Measurements from ENCODE around the gene METTL18.

Gene METTL18

GRCh38 chr1:169759038-169759437 lies 35.7 kb downstream of the METTL18 start:
- no peak overlapping the region for H3K18ac ChIP-seq (ENCODE audit: low read length)
- H3K9me3 ChIP-seq (replicated peaks in 1 of 2; ENCODE audit: control insufficient read depth in 2 of 2, insufficient read depth in 1 of 2, low read depth in 1 of 2, low read length in 2 of 2) = no peaks in the 10 kb centered on the region
- no peaks in the 10 kb centered on the region for H3K36me3 ChIP-seq (replicated peaks in 1 of 2; ENCODE audit: control insufficient read depth in 2 of 2, insufficient read depth in 2 of 2, low read length in 2 of 2)
- no peak overlapping the region for H3K23ac ChIP-seq (ENCODE audit: low read depth, low read length, poor library complexity)
- H3K14ac ChIP-seq (ENCODE audit: low read length) = no peak overlapping the region
- H2AK5ac ChIP-seq (ENCODE audit: low read depth, low read length) = no peak overlapping the region
- H3K4me2 ChIP-seq (ENCODE audit: insufficient read depth, low read length, poor library complexity, severe bottlenecking) = no peak overlapping the region
- DNase-seq (ENCODE audit: low spot score) = no peak
- no peak overlapping the region for H4K8ac ChIP-seq (ENCODE audit: low read depth, low read length)
- no peak overlapping the region for H2AFZ ChIP-seq (ENCODE audit: low read length)
- no peaks in the 10 kb centered on the region for H3K4me1 ChIP-seq (ENCODE audit: control insufficient read depth in 2 of 2, insufficient read depth in 1 of 2, low read depth in 1 of 2, low read length in 2 of 2)
- H3K4ac ChIP-seq (ENCODE audit: low read length) = no peak overlapping the region
- H4K91ac ChIP-seq (ENCODE audit: low read depth, low read length, poor library complexity) = no peak overlapping the region
- H3K9ac ChIP-seq (ENCODE audit: low read depth, low read length, poor library complexity) = no peak overlapping the region
- no peak overlapping the region for H3K4me3 ChIP-seq (ENCODE audit: low read length in 2 of 2)
- peaks cover 0 to 2% (median 0%) of the 10 kb centered on the region in 3 experiments for H3K27me3 ChIP-seq (ENCODE audit: control insufficient read depth in 3 of 3, insufficient read depth in 3 of 3, low read depth in 1 of 3, low read length in 3 of 3)
- H3K27ac ChIP-seq (replicated peaks; ENCODE audit: low read length) = no peak overlapping the region
- no peaks in the 10 kb centered on the region for H3K79me1 ChIP-seq (ENCODE audit: low read depth, low read length)
- no peak overlapping the region for H2BK15ac ChIP-seq (ENCODE audit: low read length)
- H2BK12ac ChIP-seq (ENCODE audit: low read length) = no peak overlapping the region
- H2BK120ac ChIP-seq (ENCODE audit: low read depth, low read length) = no peak overlapping the region
- WGBS, 2 donors (ENCODE audit: extremely low coverage in 2 of 2, insufficient read length in 2 of 2, insufficient replicate concordance in 1 of 2) = no CpG with 5 or more reads among the region's 3 CpGs
- H2BK5ac ChIP-seq (ENCODE audit: low read length) = no peak overlapping the region

- Histone ChIP-seq H3K27ac (replicated peaks; ENCODE audit: low read length) (no peak overlapping the region), H2AK5ac (ENCODE audit: low read depth, low read length) (no peak overlapping the region), H3K18ac (ENCODE audit: low read length) (no peak overlapping the region), H3K4me3 (ENCODE audit: low read length in 2 of 2) (no peak overlapping the region), H3K27me3 (ENCODE audit: control insufficient read depth in 3 of 3, insufficient read depth in 3 of 3, low read depth in 1 of 3, low read length in 3 of 3) (peaks cover 0 to 4% (median 0%) of the 10 kb centered on the region in 3 experiments), H3K23ac (ENCODE audit: low read depth, low read length, poor library complexity) (no peak overlapping the region), H3K4me2 (ENCODE audit: insufficient read depth, low read length, poor library complexity, severe bottlenecking) (no peak overlapping the region), H3K4ac (ENCODE audit: low read length) (no peak overlapping the region), H3K4me1 (ENCODE audit: control insufficient read depth in 2 of 2, insufficient read depth in 1 of 2, low read depth in 1 of 2, low read length in 2 of 2) (no peaks in the 10 kb centered on the region), H3K79me1 (ENCODE audit: low read depth, low read length) (no peaks in the 10 kb centered on the region), H3K36me3 (replicated peaks in 1 of 2; ENCODE audit: control insufficient read depth in 2 of 2, insufficient read depth in 2 of 2, low read length in 2 of 2) (no peaks in the 10 kb centered on the region), H4K8ac (ENCODE audit: low read depth, low read length) (no peak overlapping the region), H2AFZ (ENCODE audit: low read length) (no peak overlapping the region), H2BK5ac (ENCODE audit: low read length) (no peak overlapping the region), H4K91ac (ENCODE audit: low read depth, low read length, poor library complexity) (no peak overlapping the region), H3K14ac (ENCODE audit: low read length) (no peak overlapping the region), H3K9me3 (replicated peaks in 1 of 2; ENCODE audit: control insufficient read depth in 2 of 2, insufficient read depth in 1 of 2, low read depth in 1 of 2, low read length in 2 of 2) (no peaks in the 10 kb centered on the region), H3K9ac (ENCODE audit: low read depth, low read length, poor library complexity) (no peak overlapping the region), H2BK120ac (ENCODE audit: low read depth, low read length) (no peak overlapping the region), H2BK15ac (ENCODE audit: low read length) (no peak overlapping the region), H2BK12ac (ENCODE audit: low read length) (no peak overlapping the region)
- DNase-seq (ENCODE audit: low spot score) = no peak
- WGBS, 2 donors (ENCODE audit: extremely low coverage in 2 of 2, insufficient read length in 2 of 2, insufficient replicate concordance in 1 of 2) = no CpG with 5 or more reads among the region's 4 CpGs
Observed at GRCh38 chr1:169753549-169753948, 41.2 kb downstream of the METTL18 start.

GRCh38 chr1:169750041-169750440 lies 44.7 kb downstream of the METTL18 start:
- H3K9me3 ChIP-seq (replicated peaks in 1 of 2; ENCODE audit: control insufficient read depth in 2 of 2, insufficient read depth in 1 of 2, low read depth in 1 of 2, low read length in 2 of 2) = no peaks in the 10 kb centered on the region
- H3K4me1 ChIP-seq (ENCODE audit: control insufficient read depth in 2 of 2, insufficient read depth in 1 of 2, low read depth in 1 of 2, low read length in 2 of 2) = no peaks in the 10 kb centered on the region
- no peak overlapping the region for H2BK12ac ChIP-seq (ENCODE audit: low read length)
- no peak overlapping the region for H2BK5ac ChIP-seq (ENCODE audit: low read length)
- no peak overlapping the region for H3K4me3 ChIP-seq (ENCODE audit: low read length in 2 of 2)
- H2BK15ac ChIP-seq (ENCODE audit: low read length) = no peak overlapping the region
- no peak overlapping the region for H2AFZ ChIP-seq (ENCODE audit: low read length)
- peaks cover 0 to 8% (median 0%) of the 10 kb centered on the region in 3 experiments for H3K27me3 ChIP-seq (ENCODE audit: control insufficient read depth in 3 of 3, insufficient read depth in 3 of 3, low read depth in 1 of 3, low read length in 3 of 3)
- H3K27ac ChIP-seq (replicated peaks; ENCODE audit: low read length) = no peak overlapping the region
- no peak overlapping the region for H3K4me2 ChIP-seq (ENCODE audit: insufficient read depth, low read length, poor library complexity, severe bottlenecking)
- WGBS, 2 donors (ENCODE audit: extremely low coverage in 2 of 2, insufficient read length in 2 of 2, insufficient replicate concordance in 1 of 2) = no CpG with 5 or more reads among the region's 1 CpG
- no peak overlapping the region for H3K18ac ChIP-seq (ENCODE audit: low read length)
- H4K8ac ChIP-seq (ENCODE audit: low read depth, low read length) = no peak overlapping the region
- DNase-seq (ENCODE audit: low spot score) = no peak
- no peak overlapping the region for H3K4ac ChIP-seq (ENCODE audit: low read length)
- H4K91ac ChIP-seq (ENCODE audit: low read depth, low read length, poor library complexity) = no peak overlapping the region
- H2BK120ac ChIP-seq (ENCODE audit: low read depth, low read length) = no peak overlapping the region
- H3K23ac ChIP-seq (ENCODE audit: low read depth, low read length, poor library complexity) = no peak overlapping the region
- no peaks in the 10 kb centered on the region for H3K79me1 ChIP-seq (ENCODE audit: low read depth, low read length)
- H2AK5ac ChIP-seq (ENCODE audit: low read depth, low read length) = no peak overlapping the region
- H3K36me3 ChIP-seq (replicated peaks in 1 of 2; ENCODE audit: control insufficient read depth in 2 of 2, insufficient read depth in 2 of 2, low read length in 2 of 2) = no peaks in the 10 kb centered on the region
- no peak overlapping the region for H3K14ac ChIP-seq (ENCODE audit: low read length)
- H3K9ac ChIP-seq (ENCODE audit: low read depth, low read length, poor library complexity) = no peak overlapping the region

- Histone ChIP-seq H3K14ac (ENCODE audit: low read length) (no peak overlapping the region), H2BK5ac (ENCODE audit: low read length) (no peak overlapping the region), H2BK120ac (ENCODE audit: low read depth, low read length) (no peak overlapping the region), H4K91ac (ENCODE audit: low read depth, low read length, poor library complexity) (no peak overlapping the region), H2AFZ (ENCODE audit: low read length) (no peak overlapping the region), H3K9ac (ENCODE audit: low read depth, low read length, poor library complexity) (no peak overlapping the region), H3K27ac (replicated peaks; ENCODE audit: low read length) (no peak overlapping the region), H3K4me1 (ENCODE audit: control insufficient read depth in 2 of 2, insufficient read depth in 1 of 2, low read depth in 1 of 2, low read length in 2 of 2) (no peaks in the 10 kb centered on the region), H2AK5ac (ENCODE audit: low read depth, low read length) (no peak overlapping the region), H4K8ac (ENCODE audit: low read depth, low read length) (no peak overlapping the region), H3K4me2 (ENCODE audit: insufficient read depth, low read length, poor library complexity, severe bottlenecking) (no peak overlapping the region), H3K4ac (ENCODE audit: low read length) (no peak overlapping the region), H3K27me3 (ENCODE audit: control insufficient read depth in 3 of 3, insufficient read depth in 3 of 3, low read depth in 1 of 3, low read length in 3 of 3) (peaks cover 0 to 4% (median 0%) of the 10 kb centered on the region in 3 experiments), H2BK12ac (ENCODE audit: low read length) (no peak overlapping the region), H3K79me1 (ENCODE audit: low read depth, low read length) (no peaks in the 10 kb centered on the region), H2BK15ac (ENCODE audit: low read length) (no peak overlapping the region), H3K9me3 (replicated peaks in 1 of 2; ENCODE audit: control insufficient read depth in 2 of 2, insufficient read depth in 1 of 2, low read depth in 1 of 2, low read length in 2 of 2) (no peaks in the 10 kb centered on the region), H3K36me3 (replicated peaks in 1 of 2; ENCODE audit: control insufficient read depth in 2 of 2, insufficient read depth in 2 of 2, low read length in 2 of 2) (no peaks in the 10 kb centered on the region), H3K18ac (ENCODE audit: low read length) (no peak overlapping the region), H3K23ac (ENCODE audit: low read depth, low read length, poor library complexity) (no peak overlapping the region), H3K4me3 (ENCODE audit: low read length in 2 of 2) (no peak overlapping the region)
- DNase-seq (ENCODE audit: low spot score) = no peak
- WGBS, 2 donors (ENCODE audit: extremely low coverage in 2 of 2, insufficient read length in 2 of 2, insufficient replicate concordance in 1 of 2) = no CpG with 5 or more reads among the region's 2 CpGs
Observed at GRCh38 chr1:169746550-169746949, 48.2 kb downstream of the METTL18 start.
